GM21529 (cell line): ENCODE data around the gene COLEC12.
"Not testable (repeated sequence)": the region's sequence is repeated elsewhere in the genome, so short reads cannot be mapped to it uniquely, and the experiment has no call there.

Source experiments
- ATAC-seq: cut with Tn5 transposase; IDR thresholded peaks from one replicate; pipeline ENCODE4 v1.9.1; 2021; ENCODE audit not compliant: unreplicated experiment

Gene COLEC12

GRCh38 chr18:331221-331821 is 169.2 kb downstream of the COLEC12 start:
- no peak for ATAC-seq

- no peak for ATAC-seq
Observed at GRCh38 chr18:328928-329327, 171.6 kb downstream of the COLEC12 start.

- ATAC-seq = no peak
Observed at GRCh38 chr18:326846-327245, 173.7 kb downstream of the COLEC12 start.

GRCh38 chr18:323253-323622 is 177.3 kb downstream of the COLEC12 start:
- no peak for ATAC-seq

- no peak for ATAC-seq
Observed at GRCh38 chr18:321865-322467, 178.5 kb downstream of the COLEC12 start.

- no peak for ATAC-seq
Observed at GRCh38 chr18:320155-320554, 180.3 kb downstream of the COLEC12 start.

GRCh38 chr18:319720-320119 is 180.8 kb downstream of the COLEC12 start:
- no peak for ATAC-seq

- ATAC-seq = no peak
Observed at GRCh38 chr18:318791-319291, 181.7 kb downstream of the COLEC12 start.

- no peak for ATAC-seq
Observed at GRCh38 chr18:317618-318017, 182.9 kb downstream of the COLEC12 start.

- no peak for ATAC-seq
Observed at GRCh38 chr18:316393-316792, 184.1 kb downstream of the COLEC12 start.

- ATAC-seq = no peak
Observed at GRCh38 chr18:313931-314330, 186.6 kb downstream of the COLEC12 start.

- ATAC-seq = no peak
Observed at GRCh38 chr18:312415-312814, 188.1 kb downstream of the COLEC12 start.

GRCh38 chr18:310042-310441 is 190.5 kb downstream of the COLEC12 start:
- ATAC-seq = no peak

GRCh38 chr18:308086-308485 is 192.4 kb downstream of the COLEC12 start:
- not testable (repeated sequence) for ATAC-seq

- no peak for ATAC-seq
Observed at GRCh38 chr18:306608-307255, 193.8 kb downstream of the COLEC12 start.

GRCh38 chr18:305003-305501 is 195.4 kb downstream of the COLEC12 start:
- no peak for ATAC-seq

GRCh38 chr18:303607-304006 is 196.9 kb downstream of the COLEC12 start:
- ATAC-seq = no peak

GRCh38 chr18:303011-303410 is 197.5 kb downstream of the COLEC12 start:
- ATAC-seq = no peak

- no peak for ATAC-seq
Observed at GRCh38 chr18:302097-302496, 198.4 kb downstream of the COLEC12 start.

- ATAC-seq = no peak
Observed at GRCh38 chr18:297936-298335, 202.6 kb downstream of the COLEC12 start.

GRCh38 chr18:295756-296490 is 204.6 kb downstream of the COLEC12 start:
- ATAC-seq = no peak

- no peak for ATAC-seq
Observed at GRCh38 chr18:294566-294965, 205.9 kb downstream of the COLEC12 start.
